ENCODE data around the gene ACP6.

The ACP6 gene

GRCh38 chr1:147647796-147648633 lies 22.3 kb downstream of the ACP6 start:
- no peak overlapping the region for H3K4me3 ChIP-seq (ENCODE audit: low read length)
- no peak overlapping the region for H3K9ac ChIP-seq (ENCODE audit: low read length)
- no peaks in the 10 kb centered on the region for H3K9me3 ChIP-seq (ENCODE audit: control insufficient read depth, low read depth, low read length)
- no peak overlapping the region for H3K27ac ChIP-seq (ENCODE audit: low read length)
- peaks cover 36% of the 10 kb centered on the region for H3K36me3 ChIP-seq (ENCODE audit: control insufficient read depth, low read depth, low read length)
- no peaks in the 10 kb centered on the region for H3K27me3 ChIP-seq (ENCODE audit: control insufficient read depth, insufficient read depth, low read length)
- H3K4me1 ChIP-seq (ENCODE audit: control insufficient read depth, low read depth, low read length): no peaks in the 10 kb centered on the region

- no peak overlapping the region for H3K9ac ChIP-seq (ENCODE audit: low read length)
- H3K9me3 ChIP-seq (ENCODE audit: control insufficient read depth, low read depth, low read length): no peaks in the 10 kb centered on the region
- H3K4me3 ChIP-seq (ENCODE audit: low read length): no peak overlapping the region
- H3K4me1 ChIP-seq (ENCODE audit: control insufficient read depth, low read depth, low read length): no peaks in the 10 kb centered on the region
- peaks cover 7% of the 10 kb centered on the region for H3K36me3 ChIP-seq (ENCODE audit: control insufficient read depth, low read depth, low read length)
- no peak overlapping the region for H3K27ac ChIP-seq (ENCODE audit: low read length)
- H3K27me3 ChIP-seq (ENCODE audit: control insufficient read depth, insufficient read depth, low read length): no peaks in the 10 kb centered on the region
These were observed 26.4 kb downstream of the ACP6 start for GRCh38 chr1:147643974-147644373.

DNA sequence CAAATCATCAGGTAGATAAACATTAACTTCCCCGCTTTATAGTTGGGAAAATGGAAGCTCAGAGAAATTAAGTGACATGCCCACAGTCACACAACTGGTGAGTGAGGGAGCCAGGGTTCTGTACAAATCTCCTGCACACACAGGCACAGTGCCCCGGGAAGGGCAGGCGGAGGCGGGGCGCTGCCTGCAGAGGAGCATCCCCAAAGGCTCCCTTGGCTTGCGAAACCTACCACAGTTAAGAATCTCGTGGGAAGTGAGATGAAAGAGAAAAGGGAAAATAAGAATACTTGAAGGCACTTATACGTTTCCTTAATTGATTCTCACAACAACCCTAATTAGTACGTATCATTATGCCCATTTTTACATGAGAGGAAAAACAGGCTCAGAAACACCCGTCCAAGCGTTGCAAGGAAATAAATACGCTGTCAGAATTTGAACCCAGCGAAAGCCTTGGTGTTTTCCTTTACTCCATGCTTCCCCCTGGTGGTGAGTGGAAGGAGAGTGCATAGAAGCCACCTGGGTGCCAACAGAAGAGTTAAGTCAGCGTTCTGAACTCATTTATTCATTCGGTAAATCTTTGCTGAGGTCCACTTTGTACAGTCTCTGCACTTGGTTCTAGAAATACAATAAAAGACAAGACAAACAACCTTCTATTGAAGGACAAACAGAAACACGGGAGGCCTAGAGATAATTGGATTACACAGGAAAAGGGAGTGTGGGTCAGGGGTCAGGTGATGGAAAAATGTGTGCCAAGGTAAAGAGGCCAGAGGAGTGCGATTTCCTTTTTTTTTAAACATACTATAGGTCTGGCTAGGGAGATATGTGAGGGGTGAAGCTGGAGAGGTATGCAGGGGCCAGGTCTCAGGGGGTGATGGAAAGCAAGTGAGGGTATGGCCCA lies 28.4 kb downstream of the ACP6 start:
- Histone ChIP-seq H3K27me3 (ENCODE audit: control insufficient read depth, insufficient read depth, low read length) (no peaks in the 10 kb centered on the region), H3K36me3 (ENCODE audit: control insufficient read depth, low read depth, low read length) (peaks cover 3% of the 10 kb centered on the region), H3K9me3 (ENCODE audit: control insufficient read depth, low read depth, low read length) (no peaks in the 10 kb centered on the region), H3K9ac (ENCODE audit: low read length) (no peak overlapping the region), H3K4me3 (ENCODE audit: low read length) (no peak overlapping the region), H3K27ac (ENCODE audit: low read length) (no peak overlapping the region), H3K4me1 (ENCODE audit: control insufficient read depth, low read depth, low read length) (no peaks in the 10 kb centered on the region)

DNA sequence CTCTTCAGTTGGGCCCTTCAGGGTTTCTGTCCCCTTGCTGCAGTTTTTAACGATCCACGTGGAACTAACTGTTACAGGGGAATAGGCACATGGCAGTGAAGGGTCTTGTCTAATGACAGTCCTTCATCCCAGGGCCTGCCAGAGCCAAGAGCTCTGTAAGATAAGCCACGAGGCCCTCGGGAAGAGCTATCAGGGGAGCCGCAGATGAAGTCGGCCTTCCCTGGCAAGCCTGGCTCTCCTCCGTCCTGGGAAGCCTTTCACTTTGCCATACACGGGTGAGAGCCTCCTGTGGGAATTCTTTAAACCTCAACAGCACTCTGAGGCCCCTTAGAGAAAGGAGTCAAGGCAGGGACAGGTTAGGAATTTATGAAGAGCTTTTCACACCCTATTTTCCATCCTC lies 29.0 kb downstream of the ACP6 start:
- H3K4me3 ChIP-seq (ENCODE audit: low read length): no peak overlapping the region
- H3K9me3 ChIP-seq (ENCODE audit: control insufficient read depth, low read depth, low read length): no peaks in the 10 kb centered on the region
- no peak overlapping the region for H3K9ac ChIP-seq (ENCODE audit: low read length)
- no peaks in the 10 kb centered on the region for H3K4me1 ChIP-seq (ENCODE audit: control insufficient read depth, low read depth, low read length)
- H3K27ac ChIP-seq (ENCODE audit: low read length): no peak overlapping the region
- H3K36me3 ChIP-seq (ENCODE audit: control insufficient read depth, low read depth, low read length): peaks cover 3% of the 10 kb centered on the region
- H3K27me3 ChIP-seq (ENCODE audit: control insufficient read depth, insufficient read depth, low read length): no peaks in the 10 kb centered on the region

GRCh38 chr1:147640553-147641165 lies 29.7 kb downstream of the ACP6 start:
- Histone ChIP-seq H3K27ac (ENCODE audit: low read length) (no peak overlapping the region), H3K27me3 (ENCODE audit: control insufficient read depth, insufficient read depth, low read length) (no peaks in the 10 kb centered on the region), H3K4me1 (ENCODE audit: control insufficient read depth, low read depth, low read length) (no peaks in the 10 kb centered on the region), H3K36me3 (ENCODE audit: control insufficient read depth, low read depth, low read length) (peaks cover 3% of the 10 kb centered on the region), H3K9me3 (ENCODE audit: control insufficient read depth, low read depth, low read length) (no peaks in the 10 kb centered on the region), H3K9ac (ENCODE audit: low read length) (no peak overlapping the region), H3K4me3 (ENCODE audit: low read length) (no peak overlapping the region)

DNA sequence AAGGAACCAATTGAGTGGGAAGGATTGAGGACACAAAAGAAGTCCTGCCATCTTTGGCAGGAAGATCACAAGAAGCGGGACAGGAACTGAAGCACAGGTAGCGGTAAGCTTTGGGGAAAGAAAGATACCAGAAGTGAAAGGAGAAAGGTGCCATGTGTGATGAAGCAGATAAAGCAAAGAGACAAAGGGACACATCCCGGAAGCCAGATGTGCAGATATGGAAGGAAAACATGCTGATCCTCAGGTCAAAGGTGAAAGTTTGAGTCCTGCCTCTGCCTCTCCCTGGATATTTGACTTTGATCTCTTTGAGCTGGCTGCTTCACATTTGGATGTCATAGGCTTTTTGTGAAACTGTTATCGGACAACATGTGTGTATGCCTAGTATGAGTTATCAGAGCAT lies 34.0 kb downstream of the ACP6 start:
- Histone ChIP-seq H3K36me3 (ENCODE audit: control insufficient read depth, low read depth, low read length) (no peaks in the 10 kb centered on the region), H3K9ac (ENCODE audit: low read length) (no peak overlapping the region), H3K27me3 (ENCODE audit: control insufficient read depth, insufficient read depth, low read length) (no peaks in the 10 kb centered on the region), H3K9me3 (ENCODE audit: control insufficient read depth, low read depth, low read length) (no peaks in the 10 kb centered on the region), H3K27ac (ENCODE audit: low read length) (no peak overlapping the region), H3K4me1 (ENCODE audit: control insufficient read depth, low read depth, low read length) (no peaks in the 10 kb centered on the region), H3K4me3 (ENCODE audit: low read length) (no peak overlapping the region)

DNA sequence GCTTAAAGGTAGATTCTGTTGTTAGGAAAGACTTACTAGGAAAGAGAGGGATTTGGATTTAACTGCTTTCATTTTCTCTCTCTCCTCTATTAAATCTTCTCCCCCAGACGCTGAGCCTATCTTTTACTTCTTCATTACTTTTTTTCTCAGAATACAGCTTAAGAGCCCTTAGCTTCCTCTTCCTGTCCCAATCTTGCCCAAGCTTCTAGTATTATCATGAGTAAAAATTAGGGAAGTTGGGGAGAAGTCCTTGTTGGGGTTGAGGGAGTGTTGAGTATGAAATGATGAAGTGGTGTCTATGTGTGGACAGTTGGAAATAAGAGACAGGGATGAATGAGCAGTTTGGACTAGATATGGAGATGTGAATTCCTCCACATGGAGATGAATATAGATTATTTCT lies 35.0 kb downstream of the ACP6 start:
- H3K4me3 ChIP-seq (ENCODE audit: low read length): no peak overlapping the region
- no peaks in the 10 kb centered on the region for H3K4me1 ChIP-seq (ENCODE audit: control insufficient read depth, low read depth, low read length)
- no peaks in the 10 kb centered on the region for H3K36me3 ChIP-seq (ENCODE audit: control insufficient read depth, low read depth, low read length)
- H3K9me3 ChIP-seq (ENCODE audit: control insufficient read depth, low read depth, low read length): no peaks in the 10 kb centered on the region
- H3K27me3 ChIP-seq (ENCODE audit: control insufficient read depth, insufficient read depth, low read length): no peaks in the 10 kb centered on the region
- H3K9ac ChIP-seq (ENCODE audit: low read length): no peak overlapping the region
- H3K27ac ChIP-seq (ENCODE audit: low read length): no peak overlapping the region

DNA sequence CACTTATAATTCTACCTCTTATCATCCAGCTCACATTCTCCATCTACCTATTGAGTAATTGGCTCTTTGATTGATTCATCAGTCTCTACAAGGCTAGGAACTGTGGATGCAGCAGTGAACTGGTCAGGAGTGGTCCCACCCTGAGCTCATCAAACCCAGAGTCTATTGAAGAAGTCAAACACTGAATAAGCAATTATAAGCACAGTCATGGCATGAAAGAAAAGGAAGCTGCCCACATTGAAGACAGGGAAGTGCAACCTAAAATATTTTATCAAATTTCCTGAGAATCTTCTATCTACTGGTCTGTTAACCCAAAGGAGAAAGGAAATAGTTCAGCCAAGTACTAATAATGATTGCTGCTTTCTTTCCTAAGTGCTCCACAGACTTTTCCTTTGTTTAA lies 35.7 kb downstream of the ACP6 start:
- Histone ChIP-seq H3K27ac (ENCODE audit: low read length) (no peak overlapping the region), H3K36me3 (ENCODE audit: control insufficient read depth, low read depth, low read length) (no peaks in the 10 kb centered on the region), H3K9ac (ENCODE audit: low read length) (no peak overlapping the region), H3K4me1 (ENCODE audit: control insufficient read depth, low read depth, low read length) (no peaks in the 10 kb centered on the region), H3K9me3 (ENCODE audit: control insufficient read depth, low read depth, low read length) (no peaks in the 10 kb centered on the region), H3K4me3 (ENCODE audit: low read length) (no peak overlapping the region), H3K27me3 (ENCODE audit: control insufficient read depth, insufficient read depth, low read length) (no peaks in the 10 kb centered on the region)

DNA sequence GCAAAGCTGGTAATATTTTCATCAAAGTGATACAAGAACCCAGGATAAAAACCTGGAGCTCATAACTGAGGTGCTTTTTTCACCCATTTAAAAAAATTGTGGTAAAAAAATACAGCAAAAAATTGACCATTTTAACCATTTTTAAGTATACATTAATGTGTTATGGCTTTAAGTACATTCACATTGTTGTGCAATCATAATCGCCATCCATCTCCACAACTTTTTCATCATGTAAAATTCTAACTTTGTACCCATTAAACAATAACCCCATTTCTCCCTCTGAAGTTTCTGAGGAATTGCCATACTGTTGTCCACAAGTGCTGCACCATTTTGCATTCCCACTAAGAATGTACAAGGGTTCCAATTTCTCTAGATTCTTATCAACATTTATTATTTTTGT lies 36.6 kb downstream of the ACP6 start:
- H3K27ac ChIP-seq (ENCODE audit: low read length): no peak overlapping the region
- no peaks in the 10 kb centered on the region for H3K4me1 ChIP-seq (ENCODE audit: control insufficient read depth, low read depth, low read length)
- H3K9me3 ChIP-seq (ENCODE audit: control insufficient read depth, low read depth, low read length): no peaks in the 10 kb centered on the region
- no peaks in the 10 kb centered on the region for H3K36me3 ChIP-seq (ENCODE audit: control insufficient read depth, low read depth, low read length)
- no peak overlapping the region for H3K9ac ChIP-seq (ENCODE audit: low read length)
- H3K27me3 ChIP-seq (ENCODE audit: control insufficient read depth, insufficient read depth, low read length): no peaks in the 10 kb centered on the region
- no peak overlapping the region for H3K4me3 ChIP-seq (ENCODE audit: low read length)

- Histone ChIP-seq H3K9ac (ENCODE audit: low read length) (no peak overlapping the region), H3K4me3 (ENCODE audit: low read length) (no peak overlapping the region), H3K27ac (ENCODE audit: low read length) (no peak overlapping the region), H3K36me3 (ENCODE audit: control insufficient read depth, low read depth, low read length) (no peaks in the 10 kb centered on the region), H3K27me3 (ENCODE audit: control insufficient read depth, insufficient read depth, low read length) (no peaks in the 10 kb centered on the region), H3K4me1 (ENCODE audit: control insufficient read depth, low read depth, low read length) (no peaks in the 10 kb centered on the region), H3K9me3 (ENCODE audit: control insufficient read depth, low read depth, low read length) (no peaks in the 10 kb centered on the region)
These were observed 38.5 kb downstream of the ACP6 start for GRCh38 chr1:147631839-147632238.

GRCh38 chr1:147630447-147630846 lies 39.9 kb downstream of the ACP6 start:
- Histone ChIP-seq H3K4me1 (ENCODE audit: control insufficient read depth, low read depth, low read length) (no peaks in the 10 kb centered on the region), H3K27me3 (ENCODE audit: control insufficient read depth, insufficient read depth, low read length) (no peaks in the 10 kb centered on the region), H3K36me3 (ENCODE audit: control insufficient read depth, low read depth, low read length) (peaks cover 10% of the 10 kb centered on the region), H3K27ac (ENCODE audit: low read length) (no peak overlapping the region), H3K4me3 (ENCODE audit: low read length) (no peak overlapping the region), H3K9ac (ENCODE audit: low read length) (no peak overlapping the region), H3K9me3 (ENCODE audit: control insufficient read depth, low read depth, low read length) (no peaks in the 10 kb centered on the region)
